Left renal pelvis (tissue), 4 donors: ENCODE results near the gene DDIT3. TPM values are rescaled to one million over a fixed set of nuclear protein-coding genes. Genes with fewer than 3 reads are reported as not detected.
A peak's percentile ranks its signal among the peaks of the same experiment; 100 is the strongest.

ENCODE experiments used
- DNase-seq, 4 donors: peaks; one replicate each; pipeline ENCODE4 v3.0.0-alpha.2; 2013; ENCODE audit warnings: low read depth in 4 of 4, low spot score in 3 of 4
- polyA plus RNA-seq, 4 donors: library from polyadenylated mRNA; unstranded; fragments of 120-200 nt; gene quantifications; one replicate each; pipeline ENCODE4 v1.2.1, GENCODE V29; 2013; ENCODE audit not compliant: insufficient read length in 4 of 4

Gene DDIT3
- polyA plus RNA-seq, 4 donors: 16.3 to 34.6 (median 29.8) TPM

GRCh38 chr12:57488402-57489156 is 31.7 kb downstream of the DDIT3 start:
- no peak for DNase-seq

GRCh38 chr12:57487597-57488401 is 32.5 kb downstream of the DDIT3 start, which contains the start of gene MARS1:
MARS1 (plus strand) TSS chr12:57488068; CDS start chr12:57488091, 23 bp downstream.
- peak; percentile 88 to 93 (median 90) for DNase-seq

- no peak for DNase-seq
These were observed 33.2 kb downstream of the DDIT3 start for GRCh38 chr12:57487055-57487596.

GRCh38 chr12:57485695-57486094 is 34.6 kb downstream of the DDIT3 start:
- DNase-seq: no peak

- no peak for DNase-seq
These were observed 36.8 kb downstream of the DDIT3 start for GRCh38 chr12:57483466-57483865.

GRCh38 chr12:57481671-57482070 is 38.6 kb downstream of the DDIT3 start:
- no peak for DNase-seq

- no peak for DNase-seq
These were observed 40.8 kb downstream of the DDIT3 start, which contains the start of gene ARHGAP9 for GRCh38 chr12:57479376-57480115. ARHGAP9 (minus strand) TSS chr12:57479866; CDS start chr12:57479406, 460 bp downstream.

- no peak for DNase-seq
These were observed 41.3 kb downstream of the DDIT3 start for GRCh38 chr12:57479043-57479375.

- DNase-seq: no peak
These were observed 42.3 kb downstream of the DDIT3 start for GRCh38 chr12:57477710-57478681.

- no peak for DNase-seq
These were observed 43.2 kb downstream of the DDIT3 start for GRCh38 chr12:57476993-57477709.

GRCh38 chr12:57476162-57476992 is 43.9 kb downstream of the DDIT3 start:
- no peak for DNase-seq

- no peak for DNase-seq
These were observed 44.8 kb downstream of the DDIT3 start for GRCh38 chr12:57475271-57476161.

GRCh38 chr12:57474862-57475261 is 45.5 kb downstream of the DDIT3 start:
- no peak for DNase-seq

- no peak for DNase-seq
These were observed 45.9 kb downstream of the DDIT3 start for GRCh38 chr12:57474430-57474829.

- no peak for DNase-seq
These were observed 46.4 kb downstream of the DDIT3 start for GRCh38 chr12:57473886-57474285.

GRCh38 chr12:57473392-57473791 is 46.9 kb downstream of the DDIT3 start:
- no peak for DNase-seq

- no peak for DNase-seq
These were observed 47.9 kb downstream of the DDIT3 start for GRCh38 chr12:57472391-57472790.
